Uterus (tissue), 2 donors: ENCODE measurements around the gene TAF15.

Source experiments
- POLR2A ChIP-seq, 2 donors: fragments of 450-650 bp; IDR thresholded peaks; one replicate each; pipeline ENCODE4 v1.6.1; 2016; ENCODE audit warnings: antibody characterized with exemption in 2 of 2, mild to moderate bottlenecking in 1 of 2, moderate library complexity in 1 of 2
- TF ChIP-seq, protein P1 (sequence below), 4 experiments: fragments of 200-600 bp in 2 of 4; fragments of 450-650 bp in 2 of 4; sonication (generic) in 2 of 4; IDR thresholded peaks; one replicate each; pipeline ENCODE4 v1.5.1; 2016 to 2019; ENCODE audit warnings: antibody characterized with exemption in 4 of 4, mild to moderate bottlenecking in 2 of 4, moderate library complexity in 1 of 4

DNA sequence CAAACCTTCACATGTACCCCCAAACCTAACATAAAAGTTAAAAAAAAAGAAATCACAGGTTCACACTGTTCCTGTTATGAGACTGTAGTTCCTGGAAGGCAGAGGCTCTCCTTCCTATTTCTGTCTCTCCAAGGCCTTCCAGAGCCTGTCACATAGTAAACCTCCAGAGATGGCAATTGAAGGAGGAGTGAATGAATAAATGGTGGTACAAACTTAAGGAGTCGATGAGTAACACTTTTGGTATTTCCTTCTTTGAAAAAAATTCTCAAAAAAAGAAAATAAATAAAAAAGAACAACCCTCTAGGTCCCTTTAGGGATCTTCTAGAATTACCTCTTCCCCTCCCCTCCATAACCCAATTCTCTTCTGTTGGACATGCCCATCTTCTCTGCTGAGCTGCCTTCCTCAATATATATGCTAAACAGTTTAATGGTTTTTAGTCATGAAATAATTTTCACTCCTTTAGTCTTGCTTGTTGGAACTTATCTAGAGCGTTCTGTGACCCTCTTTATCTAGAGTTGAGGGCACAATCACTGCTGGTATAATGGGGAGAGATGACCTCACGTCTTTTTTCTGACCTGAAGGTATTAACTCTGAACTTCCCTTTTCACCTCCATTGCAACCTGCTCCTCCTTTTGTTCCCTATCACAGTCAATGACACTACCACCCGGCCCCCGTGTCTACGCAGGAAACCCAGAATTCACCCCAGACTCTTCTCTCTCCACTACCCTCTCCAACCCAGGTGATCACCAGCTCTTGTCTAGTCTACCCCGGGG is 1.7 kb upstream of the TAF15 start:
- TF ChIP-seq, protein P1, sequence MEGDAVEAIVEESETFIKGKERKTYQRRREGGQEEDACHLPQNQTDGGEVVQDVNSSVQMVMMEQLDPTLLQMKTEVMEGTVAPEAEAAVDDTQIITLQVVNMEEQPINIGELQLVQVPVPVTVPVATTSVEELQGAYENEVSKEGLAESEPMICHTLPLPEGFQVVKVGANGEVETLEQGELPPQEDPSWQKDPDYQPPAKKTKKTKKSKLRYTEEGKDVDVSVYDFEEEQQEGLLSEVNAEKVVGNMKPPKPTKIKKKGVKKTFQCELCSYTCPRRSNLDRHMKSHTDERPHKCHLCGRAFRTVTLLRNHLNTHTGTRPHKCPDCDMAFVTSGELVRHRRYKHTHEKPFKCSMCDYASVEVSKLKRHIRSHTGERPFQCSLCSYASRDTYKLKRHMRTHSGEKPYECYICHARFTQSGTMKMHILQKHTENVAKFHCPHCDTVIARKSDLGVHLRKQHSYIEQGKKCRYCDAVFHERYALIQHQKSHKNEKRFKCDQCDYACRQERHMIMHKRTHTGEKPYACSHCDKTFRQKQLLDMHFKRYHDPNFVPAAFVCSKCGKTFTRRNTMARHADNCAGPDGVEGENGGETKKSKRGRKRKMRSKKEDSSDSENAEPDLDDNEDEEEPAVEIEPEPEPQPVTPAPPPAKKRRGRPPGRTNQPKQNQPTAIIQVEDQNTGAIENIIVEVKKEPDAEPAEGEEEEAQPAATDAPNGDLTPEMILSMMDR (IDR thresholded peaks at IDR 0.05), result no peak
- TF ChIP-seq POLR2A (IDR thresholded peaks at IDR 0.05), result no peak
